Measurements from ENCODE around the gene EFNA4. TPM values are rescaled to one million over a fixed set of nuclear protein-coding genes. Genes with fewer than 3 reads are reported as not detected.

EFNA4 gene
- total and polyA plus RNA-seq, 2 of the 4 experiments (the other 2 are of a cell fraction) = 3.8 to 11.8 TPM

DNA sequence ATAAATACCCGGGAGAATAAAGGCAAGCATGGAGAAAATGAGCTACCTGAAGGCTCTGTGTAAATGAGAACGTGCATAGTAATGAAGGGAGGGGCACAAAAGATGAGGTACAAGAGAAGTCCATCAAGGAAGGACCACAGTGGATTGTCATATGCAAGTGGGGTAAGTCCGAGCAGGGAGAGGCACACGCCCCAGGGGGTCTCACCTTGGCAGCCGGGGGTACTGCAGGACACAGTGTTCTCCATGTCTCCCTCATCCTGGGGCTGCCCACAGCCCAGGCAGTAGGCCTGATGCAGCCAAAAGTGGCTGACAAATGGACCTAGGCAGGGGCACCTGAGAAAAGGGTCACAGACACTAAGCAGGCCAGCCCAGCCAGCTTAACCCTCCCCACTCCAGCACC lies 39.9 kb upstream of the EFNA4 start:
- no TSS peak for BruUV-seq (replicated peaks)
- CTCF ChIA-PET = no interaction called here
- no CpG with 5 or more reads among the region's 5 CpGs for WGBS, 2 experiments (ENCODE audit: extremely low coverage in 2 of 2, insufficient read length in 1 of 2)

More for the DNA sequence above, 39.9 kb upstream of the EFNA4 start:
- H3K14ac ChIP-seq (replicated peaks; ENCODE audit: low read depth, low read length) = no peak overlapping the region
- dilution Hi-C loops (cut with HindIII; ENCODE audit: low sequenced_read_pairs, unreplicated experiment) (no loop called here), intact Hi-C loops (cut with micrococcal nuclease) (no loop called here), in situ Hi-C loops (cut with MboI; ENCODE audit: low sequenced_read_pairs) (no loop called here)
- no peaks in the 10 kb centered on the region for H4K20me1 ChIP-seq (ENCODE audit: insufficient read depth, low read length)
- H3K27me3 ChIP-seq (ENCODE audit: control insufficient read depth, insufficient read depth, low read length) = peaks cover 2% of the 10 kb centered on the region; the same call in 1 of the 2 replicates
- H3K56ac ChIP-seq (ENCODE audit: extremely low read depth, insufficient read depth, low read length) = no peak overlapping the region
- no peak overlapping the region for H3K23ac ChIP-seq (ENCODE audit: low read depth, low read length)
- no peaks in the 10 kb centered on the region for H3K36me3 ChIP-seq (ENCODE audit: control insufficient read depth, insufficient read depth, low read length)
- H2AK5ac ChIP-seq (ENCODE audit: low read depth, low read length) = no peak overlapping the region
- H2BK15ac ChIP-seq (ENCODE audit: low read depth, low read length) = no peak overlapping the region
- no peak overlapping the region for H2AFZ ChIP-seq (replicated peaks; ENCODE audit: low read length, poor library complexity)
- POLR2A ChIA-PET (ENCODE audit: unreplicated experiment) = no interaction called here
- no peaks in the 10 kb centered on the region for H3K9me3 ChIP-seq (ENCODE audit: control insufficient read depth, insufficient read depth, low read length)
- no peak overlapping the region for H3K4me2 ChIP-seq (ENCODE audit: low read depth, low read length)
- peaks cover 4% of the 10 kb centered on the region for H3K9me1 ChIP-seq (ENCODE audit: insufficient read depth, low read length)
- H3K79me1 ChIP-seq (ENCODE audit: low read depth in 1 of 2, low read length in 2 of 2) = no peaks in the 10 kb centered on the region
- H3K4me3 ChIP-seq (ENCODE audit: insufficient read depth, low read depth, low read length) = no peak overlapping the region
- no peak overlapping the region for H4K91ac ChIP-seq (ENCODE audit: insufficient read depth, low read depth, low read length)
- no peak overlapping the region for H2AK9ac ChIP-seq (replicated peaks; ENCODE audit: low read depth, low read length, poor library complexity)
- H3K4me1 ChIP-seq (ENCODE audit: control insufficient read depth, insufficient read depth, low read length) = peaks cover 3% of the 10 kb centered on the region; the same call in 1 of the 2 replicates
- no peak overlapping the region for H2BK5ac ChIP-seq (ENCODE audit: low read depth, low read length, poor library complexity, severe bottlenecking)
- no peak overlapping the region for H4K5ac ChIP-seq (ENCODE audit: low read depth, low read length)
- no peak overlapping the region for H2BK120ac ChIP-seq (ENCODE audit: low read depth, low read length)
- TF ChIP-seq MAFK (IDR thresholded peaks at IDR 0.05; ENCODE audit: low read depth, low read length) (no peak), USF2 (IDR thresholded peaks at IDR 0.05; ENCODE audit: low read depth, low read length) (no peak), MXI1 (IDR thresholded peaks at IDR 0.05; ENCODE audit: borderline replicate concordance, low read depth, low read length) (no peak), CEBPB (IDR thresholded peaks at IDR 0.05; ENCODE audit: low read depth, low read length) (no peak), RCOR1 (IDR thresholded peaks at IDR 0.05; ENCODE audit: insufficient replicate concordance, low read length) (no peak)
- TF ChIP-seq, protein P1, sequence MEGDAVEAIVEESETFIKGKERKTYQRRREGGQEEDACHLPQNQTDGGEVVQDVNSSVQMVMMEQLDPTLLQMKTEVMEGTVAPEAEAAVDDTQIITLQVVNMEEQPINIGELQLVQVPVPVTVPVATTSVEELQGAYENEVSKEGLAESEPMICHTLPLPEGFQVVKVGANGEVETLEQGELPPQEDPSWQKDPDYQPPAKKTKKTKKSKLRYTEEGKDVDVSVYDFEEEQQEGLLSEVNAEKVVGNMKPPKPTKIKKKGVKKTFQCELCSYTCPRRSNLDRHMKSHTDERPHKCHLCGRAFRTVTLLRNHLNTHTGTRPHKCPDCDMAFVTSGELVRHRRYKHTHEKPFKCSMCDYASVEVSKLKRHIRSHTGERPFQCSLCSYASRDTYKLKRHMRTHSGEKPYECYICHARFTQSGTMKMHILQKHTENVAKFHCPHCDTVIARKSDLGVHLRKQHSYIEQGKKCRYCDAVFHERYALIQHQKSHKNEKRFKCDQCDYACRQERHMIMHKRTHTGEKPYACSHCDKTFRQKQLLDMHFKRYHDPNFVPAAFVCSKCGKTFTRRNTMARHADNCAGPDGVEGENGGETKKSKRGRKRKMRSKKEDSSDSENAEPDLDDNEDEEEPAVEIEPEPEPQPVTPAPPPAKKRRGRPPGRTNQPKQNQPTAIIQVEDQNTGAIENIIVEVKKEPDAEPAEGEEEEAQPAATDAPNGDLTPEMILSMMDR (conservative IDR thresholded peaks at IDR 0.05; ENCODE audit: low read depth, low read length) = no peak
- H3K18ac ChIP-seq (ENCODE audit: low read depth, low read length) = no peak overlapping the region
- no peak overlapping the region for H2BK20ac ChIP-seq (ENCODE audit: low read depth, low read length)
- H3K4ac ChIP-seq (ENCODE audit: low read depth, low read length) = no peak overlapping the region
- H4K8ac ChIP-seq (ENCODE audit: low read depth in 2 of 2, low read length in 2 of 2) = no peak overlapping the region
- DNase-seq = no peak
- ATAC-seq (ENCODE audit: low read depth) = no peak
- no peak overlapping the region for H3K9ac ChIP-seq (ENCODE audit: low read depth, low read length)
- no peak overlapping the region for H3K27ac ChIP-seq (ENCODE audit: insufficient read depth, low read length)
